GM21381 (cell line): Measurements from ENCODE around the gene GPC6.

Source experiments
- ATAC-seq: cut with Tn5 transposase; IDR thresholded peaks from one replicate; pipeline ENCODE4 v1.9.1; 2021; ENCODE audit warnings: mild to moderate bottlenecking, moderate library complexity; ENCODE audit not compliant: unreplicated experiment

GPC6 gene

DNA sequence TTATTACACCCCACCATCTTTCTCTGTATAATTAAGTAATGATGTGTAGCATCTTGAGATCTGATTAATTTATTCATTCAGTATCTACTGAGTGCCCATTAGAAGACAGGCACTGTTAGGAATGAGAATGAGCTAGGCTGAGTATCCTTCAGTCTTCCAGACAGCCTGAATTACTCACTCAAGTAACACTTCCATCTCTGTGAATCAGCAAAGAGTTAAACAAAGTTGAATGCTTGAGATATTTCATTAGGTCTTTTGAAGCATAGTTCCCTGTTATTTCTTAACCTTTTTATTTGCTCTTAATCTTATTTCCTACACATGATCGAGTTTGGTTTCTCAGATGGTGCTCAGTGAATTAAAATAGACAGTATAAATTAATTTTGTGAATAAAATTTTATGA lies 839.1 kb downstream of the GPC6 start:
- ATAC-seq: no peak

DNA sequence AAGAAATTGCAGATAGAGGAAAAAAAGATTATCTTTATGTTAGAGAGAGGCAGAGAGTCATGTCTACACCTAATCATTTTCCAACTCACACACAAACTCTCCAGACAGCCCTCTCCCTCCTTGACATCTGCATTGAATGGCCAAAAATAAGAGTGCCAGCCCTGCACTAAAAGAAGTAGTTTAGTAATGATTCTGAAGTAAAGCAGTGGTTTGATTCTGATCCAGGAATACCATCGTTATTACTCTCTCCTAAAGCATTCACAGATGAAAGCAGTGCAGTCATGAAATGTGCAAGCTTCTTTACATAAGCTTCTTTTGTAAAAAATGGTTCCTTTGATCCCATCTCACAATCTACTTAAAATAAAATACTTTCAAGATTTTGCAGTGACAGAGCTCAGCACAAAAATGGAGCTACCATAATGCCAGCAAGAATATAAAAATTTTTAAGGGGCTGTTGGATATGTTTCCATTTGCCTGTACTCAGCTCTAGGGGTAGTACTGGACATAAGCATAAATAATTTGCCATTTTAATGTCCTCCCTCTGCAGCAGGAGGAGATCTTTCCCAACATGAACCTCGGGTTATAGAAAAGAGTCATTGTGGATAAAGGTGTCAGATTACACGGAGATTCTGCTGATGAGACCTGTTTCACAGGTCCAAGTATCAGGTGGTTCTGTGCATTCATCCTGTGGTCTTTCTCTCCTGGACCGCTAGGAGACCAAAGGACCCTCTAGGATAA lies 846.6 kb downstream of the GPC6 start:
- ATAC-seq: no peak

DNA sequence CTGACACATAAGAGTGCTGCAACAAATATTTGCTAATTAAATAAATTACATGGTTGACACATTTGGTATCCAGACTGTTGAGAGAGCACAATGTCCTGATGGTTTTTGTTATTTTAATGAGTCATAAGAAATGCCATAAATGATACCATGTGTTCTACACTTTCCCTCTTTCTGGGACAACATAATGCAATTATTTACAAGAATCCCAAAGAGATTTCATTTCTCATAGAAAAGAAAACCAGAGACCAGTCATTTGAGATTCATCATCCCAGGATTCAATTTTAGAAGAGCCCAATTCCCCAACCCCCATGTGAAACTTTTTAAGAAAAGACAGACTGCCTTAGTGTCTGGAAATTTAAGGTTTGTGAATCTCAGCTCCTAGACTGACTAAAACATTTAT lies 853.3 kb downstream of the GPC6 start:
- ATAC-seq: no peak

DNA sequence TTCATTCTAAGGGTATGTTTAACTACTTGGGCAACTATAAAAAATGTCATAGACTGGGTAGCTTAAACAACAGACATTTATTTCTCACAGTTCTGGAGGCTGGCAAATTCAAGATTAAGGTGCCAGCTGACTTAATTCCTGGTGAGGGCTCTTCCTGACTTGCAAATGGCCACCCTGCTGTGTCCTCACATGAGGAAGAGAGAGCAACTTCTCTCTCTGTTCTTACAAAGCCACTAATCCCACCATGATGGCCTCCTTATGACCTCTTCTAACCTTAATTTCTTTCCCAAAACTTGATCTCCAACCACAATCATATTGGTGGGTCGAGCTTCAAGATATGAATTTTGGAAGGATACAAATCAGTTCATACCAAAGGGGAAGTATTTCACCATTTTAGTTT lies 853.9 kb downstream of the GPC6 start:
- ATAC-seq: no peak

DNA sequence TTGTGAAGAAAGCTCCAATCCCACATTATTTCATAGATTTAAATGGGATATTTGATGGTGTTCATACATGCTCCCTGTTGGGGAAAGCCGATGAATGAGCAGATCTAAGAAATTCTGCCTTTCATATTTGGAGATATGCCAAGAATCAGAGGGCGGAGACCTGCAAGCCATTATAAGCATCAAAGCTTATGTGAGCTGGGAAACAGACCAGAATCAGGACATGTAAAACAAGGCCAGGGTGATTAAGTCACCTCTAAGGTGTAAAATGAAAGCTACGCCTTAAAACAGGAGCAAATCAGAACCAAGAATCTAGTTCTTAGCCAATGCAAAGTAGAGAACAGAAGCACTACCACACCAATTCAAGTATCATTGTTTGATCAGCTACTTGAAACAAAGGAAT lies 860.5 kb downstream of the GPC6 start:
- no peak for ATAC-seq

DNA sequence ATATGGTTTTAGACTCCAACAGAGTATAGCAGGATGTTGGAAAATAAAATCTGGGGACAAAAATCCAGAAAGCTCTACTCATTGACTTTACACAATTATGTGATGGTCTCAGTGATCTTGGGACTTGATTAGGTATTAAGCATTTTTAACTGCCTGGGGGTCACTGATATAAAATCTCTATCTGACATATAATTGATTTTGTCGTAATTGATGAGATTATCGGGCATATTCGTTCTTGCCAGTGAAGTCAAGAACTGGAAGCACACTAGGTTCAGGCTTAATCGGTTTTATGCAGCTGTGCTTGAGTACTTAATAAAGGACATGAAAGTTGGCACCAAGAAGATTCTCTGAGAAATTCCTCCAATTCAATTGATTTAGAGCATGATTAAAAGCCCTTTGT lies 862.1 kb downstream of the GPC6 start:
- ATAC-seq: no peak

DNA sequence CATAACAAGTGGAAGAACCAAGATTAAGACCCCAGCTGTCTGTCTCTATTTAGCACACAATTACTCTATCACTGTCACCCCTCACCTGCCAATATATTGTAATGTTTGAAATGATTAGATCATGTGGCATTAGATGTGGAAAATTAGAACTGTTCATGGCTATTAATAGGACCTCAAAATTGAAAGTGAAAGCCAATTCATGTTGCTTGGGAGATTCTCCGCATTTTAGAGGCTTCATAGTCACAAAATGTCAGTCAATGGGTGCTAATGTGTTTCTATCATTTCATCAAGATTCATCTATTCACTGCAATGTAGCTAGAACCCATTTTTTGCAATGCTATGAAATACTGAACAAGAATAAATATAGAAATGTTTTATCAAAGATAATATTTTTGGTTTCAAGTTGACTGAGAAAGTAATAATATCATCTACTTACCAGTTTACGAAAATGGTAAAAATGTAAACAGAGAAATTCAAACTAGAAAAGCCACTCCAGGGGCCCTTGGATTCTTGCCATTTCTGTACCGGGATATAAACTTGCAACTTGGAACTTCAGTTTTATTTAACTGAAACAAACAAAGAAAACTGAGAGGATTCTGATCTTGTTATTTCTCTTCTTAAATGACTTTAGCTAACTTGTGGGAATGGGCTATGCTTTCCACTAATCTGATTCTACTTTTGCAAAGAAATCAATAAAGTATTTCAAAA lies 864.3 kb downstream of the GPC6 start:
- ATAC-seq: no peak

DNA sequence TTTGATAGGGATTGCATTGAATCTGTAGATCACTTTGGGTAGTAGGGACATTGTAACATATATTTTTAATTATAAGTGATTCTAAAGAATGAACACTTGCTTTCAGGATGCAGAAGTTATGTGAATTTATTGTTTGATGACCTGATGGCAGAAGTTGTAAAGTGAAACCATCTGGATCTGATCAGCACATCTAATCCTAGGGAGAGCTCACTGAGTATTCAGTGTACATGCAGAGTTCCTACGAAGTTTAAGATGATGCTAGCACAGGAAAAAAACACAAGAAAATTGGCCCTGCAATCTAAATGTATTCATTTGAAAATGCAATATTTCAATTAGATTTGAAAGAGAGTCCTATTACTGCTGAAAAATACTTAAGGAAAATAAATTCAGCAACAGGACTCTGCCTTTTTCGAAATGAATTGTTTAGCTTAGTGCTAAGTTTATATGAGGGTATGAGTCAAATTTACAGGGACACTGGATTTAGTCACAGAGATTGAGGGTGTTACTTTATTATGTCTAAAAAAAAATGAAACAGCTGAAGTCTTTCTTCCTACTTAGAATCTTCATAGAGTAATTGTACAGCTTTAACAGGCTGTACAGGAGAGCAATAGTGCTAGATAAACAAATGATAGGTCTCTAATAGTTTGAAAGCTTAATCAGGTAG lies 867.2 kb downstream of the GPC6 start:
- ATAC-seq: no peak

DNA sequence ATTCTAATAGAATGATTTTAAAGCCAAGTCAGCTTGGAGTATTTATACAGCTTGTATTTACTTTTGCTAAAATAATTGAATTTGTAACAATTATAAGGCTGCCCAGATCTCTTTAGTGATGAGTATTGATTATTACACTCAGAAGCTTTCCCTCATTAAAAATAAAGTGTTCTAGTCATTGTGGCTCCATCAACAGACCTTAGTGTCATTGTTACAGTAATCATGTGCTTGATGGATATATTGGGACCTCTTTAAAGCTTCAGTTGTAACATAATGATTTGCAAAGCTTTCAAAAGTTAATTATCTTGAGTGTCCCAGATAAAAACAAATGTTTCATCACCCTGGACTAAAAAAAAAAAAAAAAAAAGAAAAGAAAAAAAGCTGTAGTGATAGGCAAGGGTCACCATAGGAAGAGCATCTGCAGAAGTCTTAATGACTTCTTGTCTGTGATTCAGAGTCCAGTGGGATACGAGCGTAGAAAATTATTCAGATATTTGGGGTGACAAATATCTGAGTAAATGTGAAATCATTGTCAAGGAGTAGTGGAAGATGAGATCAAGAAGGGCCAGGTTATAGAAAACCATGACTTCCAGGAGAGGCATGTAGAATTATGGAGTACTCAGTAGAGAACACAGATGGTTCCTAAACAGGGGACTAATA lies 883.2 kb downstream of the GPC6 start:
- no peak for ATAC-seq

DNA sequence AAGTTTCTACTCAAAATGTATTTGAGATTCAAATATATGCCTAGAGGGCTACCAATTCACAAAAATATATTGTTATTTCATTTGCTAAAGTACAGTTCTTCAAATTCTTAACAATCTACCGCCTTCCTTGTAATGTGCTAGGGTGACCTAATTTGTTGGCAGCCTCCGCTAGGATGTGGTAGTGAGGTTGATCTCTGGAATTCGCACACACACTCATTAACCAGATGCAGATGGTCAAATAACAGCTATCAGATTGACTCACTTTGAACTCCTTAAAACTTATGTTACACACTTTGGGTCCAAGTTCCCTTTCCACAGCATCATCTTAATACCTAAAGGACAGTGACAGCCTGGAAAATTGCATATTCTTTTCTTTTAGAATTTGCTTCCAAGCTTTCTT lies 885.6 kb downstream of the GPC6 start:
- ATAC-seq: no peak

DNA sequence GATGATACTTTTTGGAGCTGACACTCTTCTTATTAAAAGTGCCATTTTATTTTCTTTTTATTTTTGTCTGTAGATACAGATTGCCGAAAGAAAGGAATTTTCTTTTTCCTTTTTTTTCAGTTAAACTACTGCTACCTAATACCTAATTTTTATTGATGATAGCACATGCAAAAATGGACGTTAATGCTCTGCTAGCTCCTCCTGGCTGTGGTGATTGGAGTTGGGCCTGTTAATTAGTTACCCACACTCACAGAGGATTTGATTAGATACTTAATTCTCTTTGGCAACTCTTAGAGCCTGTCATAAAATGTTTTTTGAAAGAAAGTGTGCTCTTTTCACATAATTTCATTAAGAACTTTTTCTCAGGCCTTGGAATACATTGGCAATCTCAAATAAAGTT lies 886.1 kb downstream of the GPC6 start:
- no peak for ATAC-seq

DNA sequence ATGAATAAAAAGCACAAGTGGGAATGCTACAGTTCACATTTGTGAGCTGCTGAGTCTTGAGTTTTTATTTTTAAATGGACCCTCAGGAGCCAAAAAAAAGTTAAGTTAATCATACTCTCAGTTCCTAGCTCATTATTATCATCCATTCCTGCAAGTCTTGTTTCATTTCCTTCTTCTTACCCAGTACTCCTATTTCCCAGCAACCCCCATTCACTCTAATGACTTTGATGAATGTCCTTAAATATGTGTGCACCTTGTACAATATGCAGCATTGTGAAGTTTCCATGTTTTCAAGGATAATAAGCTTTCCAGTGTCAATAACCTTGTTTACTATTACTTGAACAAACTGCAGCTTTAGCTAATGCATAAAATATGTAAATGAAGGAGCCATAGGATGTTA lies 886.6 kb downstream of the GPC6 start:
- ATAC-seq: no peak

DNA sequence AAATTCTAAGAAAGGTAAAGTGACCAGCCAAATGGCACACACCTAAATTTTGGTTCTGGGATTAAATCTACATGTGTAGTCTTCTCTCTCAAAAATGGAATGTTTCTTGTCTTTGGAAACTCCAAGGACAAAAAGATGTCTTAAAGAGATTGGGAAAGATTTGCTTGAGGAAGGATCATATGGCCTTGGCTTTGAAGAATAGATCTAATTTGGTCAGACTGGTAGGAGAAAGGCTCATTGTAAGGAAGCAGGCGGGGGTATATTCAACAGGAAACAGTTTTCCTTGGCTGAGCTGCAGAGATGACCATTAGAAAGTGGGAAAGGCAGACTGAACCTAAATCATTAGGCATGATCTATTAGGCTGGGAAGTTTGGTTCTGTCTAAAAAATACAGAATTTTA lies 887.6 kb downstream of the GPC6 start:
- ATAC-seq: no peak

DNA sequence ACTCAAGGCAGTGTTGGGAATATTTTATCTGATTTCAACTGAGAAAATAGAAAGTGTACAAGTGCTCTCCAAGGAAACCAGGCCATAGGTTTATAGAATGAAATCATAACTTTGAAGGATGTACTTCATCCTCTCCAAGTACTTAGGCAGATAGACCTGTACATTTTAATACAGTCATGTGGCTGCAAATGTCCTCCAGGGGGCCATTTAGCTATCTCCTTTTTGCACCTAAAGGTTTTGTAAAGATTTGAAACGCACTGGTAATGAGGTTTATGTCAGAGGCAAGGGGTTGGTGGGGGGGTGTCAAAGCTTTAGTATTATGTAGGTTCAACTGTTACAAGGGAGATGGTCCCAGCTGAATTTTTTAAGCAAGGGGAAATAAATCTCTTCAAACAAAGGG lies 888.4 kb downstream of the GPC6 start:
- no peak for ATAC-seq

DNA sequence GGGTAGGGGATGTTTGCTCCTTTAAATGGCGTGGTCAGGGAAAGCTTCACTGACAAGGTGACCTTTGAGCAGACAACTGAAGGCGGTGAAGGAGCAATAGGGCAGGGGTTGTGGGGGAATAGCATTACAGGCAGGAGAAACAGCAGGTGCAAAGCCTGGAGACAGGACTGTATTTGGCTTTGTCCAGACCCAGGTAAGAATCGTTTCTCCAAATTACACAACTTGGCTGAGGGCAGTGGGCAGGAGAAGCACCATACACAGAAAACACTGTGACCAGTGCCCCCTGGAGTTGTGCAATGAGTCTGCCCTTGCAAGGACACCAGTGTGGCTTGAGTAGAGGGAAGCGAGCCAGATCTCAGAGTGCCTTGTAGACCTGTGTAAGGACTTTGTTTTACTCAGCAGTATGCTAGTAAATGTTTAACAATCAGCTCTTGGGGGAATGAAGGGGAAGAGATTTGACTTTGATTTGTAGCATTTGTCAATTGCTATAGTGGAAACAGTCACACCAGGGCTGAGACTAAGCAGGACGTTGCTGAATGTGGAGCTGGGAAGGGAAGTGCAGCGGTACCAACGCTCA lies 892.8 kb downstream of the GPC6 start:
- ATAC-seq: no peak

DNA sequence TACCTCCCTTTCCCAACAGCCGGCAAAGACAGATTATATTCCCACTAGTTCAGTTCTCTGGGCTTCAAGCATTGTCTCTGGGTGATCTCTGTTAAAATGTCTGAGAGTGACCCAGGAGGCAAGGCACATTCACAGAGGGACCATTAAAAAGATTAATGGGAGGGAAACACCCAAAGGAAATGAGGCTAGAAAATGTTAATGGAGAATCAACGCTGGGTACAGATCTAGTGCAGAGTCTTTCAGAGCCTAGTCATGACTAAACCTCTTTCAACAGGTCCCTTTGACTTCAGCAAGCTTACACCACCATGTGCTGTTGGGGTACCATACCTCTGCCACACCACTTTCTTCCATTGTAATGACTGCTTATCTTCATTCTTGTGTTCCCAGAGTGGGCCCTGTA lies 894.3 kb downstream of the GPC6 start:
- no peak for ATAC-seq

DNA sequence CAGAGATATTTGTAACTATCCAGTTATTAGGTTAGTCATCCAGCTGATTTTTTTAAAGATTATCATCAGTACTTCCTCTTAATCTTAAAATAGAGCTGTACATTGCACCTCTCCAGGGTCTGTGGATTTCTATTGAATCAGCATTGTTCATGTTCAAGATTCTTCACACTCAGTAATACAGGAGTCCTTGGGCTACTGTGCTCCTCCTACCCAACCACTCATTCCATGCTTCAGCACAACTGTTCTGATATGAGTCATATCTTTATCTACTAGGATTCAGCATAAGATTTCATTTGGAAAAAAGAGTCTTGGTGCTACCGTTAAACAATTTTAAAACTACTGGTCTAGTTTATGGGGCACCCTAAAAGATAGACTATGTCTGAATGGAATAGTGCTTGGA lies 895.1 kb downstream of the GPC6 start:
- ATAC-seq: no peak

DNA sequence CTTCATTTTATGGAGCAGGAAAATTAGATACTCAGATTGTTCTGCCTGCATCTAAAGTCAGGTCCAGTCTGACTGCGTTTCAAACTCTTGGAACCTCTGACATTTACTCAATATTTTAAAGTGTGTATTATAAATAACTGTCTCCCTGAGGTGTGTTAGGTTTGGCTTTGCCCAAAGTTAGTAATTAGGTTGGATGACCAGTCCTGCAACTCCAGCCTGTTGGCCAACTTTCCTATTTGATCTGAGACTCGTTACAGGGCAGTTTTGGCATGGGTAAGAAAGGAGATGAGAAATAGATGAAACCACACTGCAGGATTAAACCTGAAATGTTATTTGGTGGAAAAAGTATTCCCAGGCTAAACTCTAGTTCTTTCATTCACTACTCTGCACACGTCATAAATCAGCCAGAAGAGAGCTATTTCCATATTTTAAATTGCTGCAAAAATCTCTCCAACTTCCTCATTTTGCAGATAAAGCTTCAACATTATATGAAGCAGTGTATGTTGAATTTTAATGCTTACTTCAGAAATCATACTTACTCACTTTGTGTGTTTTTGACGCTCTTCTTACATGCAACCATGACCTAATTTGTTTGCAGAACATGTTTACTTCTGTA lies 895.8 kb downstream of the GPC6 start:
- ATAC-seq: no peak

DNA sequence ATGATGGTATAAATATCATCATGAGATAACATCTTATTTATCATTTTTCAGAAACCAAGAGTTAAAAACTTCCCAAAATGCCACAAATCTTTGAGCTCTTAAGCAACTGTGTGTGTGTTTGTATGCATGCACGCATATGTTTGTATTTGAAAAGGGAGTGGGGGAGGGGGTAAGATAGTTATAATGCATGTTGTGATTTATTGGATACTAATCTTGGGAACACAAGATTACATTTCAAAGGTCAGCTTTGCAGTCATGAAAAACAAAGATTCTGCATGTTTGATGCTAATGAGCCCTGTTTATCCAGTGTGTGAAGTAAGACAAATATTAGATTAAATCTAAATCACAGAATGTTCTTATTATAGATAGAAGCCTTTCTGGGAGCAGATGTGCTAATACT lies 897.0 kb downstream of the GPC6 start:
- no peak for ATAC-seq

DNA sequence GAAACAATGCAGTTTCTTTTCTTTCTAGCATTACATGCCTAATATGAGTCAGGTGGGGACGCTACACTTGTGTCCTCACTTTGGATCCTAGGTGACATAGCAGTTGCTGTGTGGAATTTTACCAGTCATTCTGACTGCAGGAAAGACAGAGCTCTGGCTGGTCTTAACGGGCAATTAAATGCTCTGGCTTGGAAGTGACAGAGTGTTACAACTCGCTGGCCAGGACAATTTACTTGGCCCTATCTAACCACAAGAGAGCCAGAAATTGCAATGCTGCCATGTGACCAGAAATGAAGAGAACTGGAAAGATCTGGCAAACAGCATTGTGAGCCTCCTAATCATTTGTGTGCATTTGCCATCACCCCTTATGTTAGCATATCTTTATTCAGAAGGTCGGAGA lies 901.8 kb downstream of the GPC6 start:
- no peak for ATAC-seq

DNA sequence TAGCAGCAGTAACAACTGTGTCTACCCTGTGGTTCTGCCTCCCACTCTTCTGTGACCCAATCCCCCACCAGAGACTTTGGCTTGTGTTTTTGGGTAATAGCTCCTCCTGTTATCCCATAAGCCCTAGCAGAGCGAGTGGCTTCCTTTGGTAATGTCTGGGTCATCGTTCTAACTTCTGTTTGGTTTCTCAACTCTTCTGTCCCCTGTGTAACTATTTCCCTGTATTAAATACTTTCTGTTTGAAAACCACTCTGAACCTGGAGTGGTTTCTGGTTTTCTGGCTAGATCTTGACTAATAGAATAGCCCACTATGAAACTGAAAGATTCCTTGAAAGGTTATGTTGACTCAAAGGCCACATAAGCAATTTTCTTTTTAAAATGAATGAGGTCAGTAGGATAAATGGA lies 902.9 kb downstream of the GPC6 start:
- ATAC-seq: no peak
